ENCODE measurements around the gene RAD9B. TPM values are rescaled to one million over a fixed set of nuclear protein-coding genes. Genes with fewer than 3 reads are reported as not detected.

RAD9B gene
- total and polyA plus RNA-seq, 9 of the 15 experiments (the other 6 are each of a cell fraction or from before 2014, with no cell fraction given) = 0.05 to 0.83 (median 0.32) TPM

GRCh38 chr12:110453569-110454296 is 48.4 kb upstream of the RAD9B start (continued):
- TF ChIP-seq BCLAF1 (IDR thresholded peaks at IDR 0.05; ENCODE audit: borderline replicate concordance in 1 of 2, control insufficient read depth in 1 of 2, low read depth in 2 of 2, low read length in 1 of 2) = no peak
- no peak for TF ChIP-seq NFE2 (IDR thresholded peaks at IDR 0.05; ENCODE audit: low read depth)

DNA sequence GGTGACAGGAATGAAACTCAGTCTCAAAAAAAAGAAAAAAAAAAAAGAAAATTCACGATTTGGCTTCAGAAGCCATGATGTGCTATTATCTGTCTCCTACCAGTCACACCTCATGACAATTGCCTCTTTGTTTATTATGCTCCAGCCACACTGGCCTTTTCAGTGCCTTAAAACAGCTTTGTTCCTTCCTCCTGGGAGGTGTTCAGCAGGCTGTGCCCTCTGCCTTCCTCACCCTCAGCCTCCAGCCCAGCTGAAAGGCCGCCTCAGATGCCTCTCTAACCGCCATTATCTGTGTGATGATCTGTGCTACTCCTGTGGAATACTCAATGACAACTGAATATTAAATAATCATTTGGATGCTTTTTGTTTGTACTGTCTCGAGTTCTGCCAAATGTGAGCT is 43.4 kb upstream of the RAD9B start:
- intact Hi-C loops (cut with micrococcal nuclease) = no loop called here
- no peak for ATAC-seq
- POLR2A ChIA-PET = interaction anchor here (0.6 to 1.2 kb wide), 4 partner anchors 9 to 111 kb away, joined by 3 to 4 read pairs (median 3); partner anchors contain the start of genes ARPC3, FAM216A and GPN3
- peak; percentile 67 for TF ChIP-seq ZNF239 (CRISPR knock-in tag; IDR thresholded peaks at IDR 0.05)
- TF ChIP-seq ZNF274 (IDR thresholded peaks at IDR 0.05; ENCODE audit: borderline replicate concordance, low read depth, low read length) = no peak
- no peak for TF ChIP-seq THRA (IDR thresholded peaks at IDR 0.05)
- TF ChIP-seq TARDBP (IDR thresholded peaks at IDR 0.05) = no peak
- TF ChIP-seq ESRRA (IDR thresholded peaks at IDR 0.05; ENCODE audit: borderline replicate concordance, low read depth) = no peak
- no peak for TF ChIP-seq ZBTB5 (IDR thresholded peaks at IDR 0.05)
- no peak for DNase-seq (ENCODE audit: extremely low read depth in 1 of 4, low spot score in 3 of 4)
- CTCF ChIA-PET (ENCODE audit: low intra/inter-chr PET ratio) = no interaction called here
- Histone ChIP-seq H3K9me3 (replicated peaks; ENCODE audit: control insufficient read depth, insufficient read depth, low read depth, low read length) (no peaks in the 10 kb centered on the region), H3K4me2 (ENCODE audit: insufficient read depth, low read length) (no peak overlapping the region), H3K4me1 (replicated peaks in 1 of 2; ENCODE audit: control insufficient read depth in 2 of 2, insufficient read depth in 2 of 2, low read length in 2 of 2) (peaks cover 2 to 11% of the 10 kb centered on the region in 2 experiments; a peak in 4 of 5 replicates), H3K27me3 (ENCODE audit: control insufficient read depth in 2 of 2, insufficient read depth in 2 of 2, low read length in 2 of 2) (no peaks in the 10 kb centered on the region), H4K20me1 (replicated peaks; ENCODE audit: control insufficient read depth, insufficient read depth, low read length) (no peaks in the 10 kb centered on the region), H3K79me2 (ENCODE audit: control insufficient read depth, insufficient read depth, low read length) (peaks cover 9% of the 10 kb centered on the region; the same call in 2 of the 3 replicates), H3K36me3 (ENCODE audit: control insufficient read depth, insufficient read depth, low read length) (peaks cover 75% of the 10 kb centered on the region), H2AFZ (ENCODE audit: low read depth, low read length) (no peak overlapping the region), H3K9me1 (ENCODE audit: control insufficient read depth, insufficient read depth, low read length) (no peaks in the 10 kb centered on the region), H3K27ac (ENCODE audit: extremely low read depth, low read depth, low read length) (no peak overlapping the region), H3K4me3 (no peak overlapping the region), H3K9ac (ENCODE audit: insufficient read depth in 1 of 2, low read depth in 2 of 2, low read length in 2 of 2) (no peak overlapping the region)
- FAIRE-seq = no peak
- in situ Hi-C loops (cut with MboI) = no loop called here
- WGBS (ENCODE audit: insufficient coverage, low coverage, missing lambda C conversion rate) = 85% methylated on average over 4 of the region's 4 CpGs
- BruUV-seq (replicated peaks) = no TSS peak

Measured in K562 (cell line).